Mucosa of rectum (tissue), 2 donors: ENCODE results near the gene ZMAT5.
A peak's percentile ranks its signal among the peaks of the same experiment; 100 is the strongest.

Source experiments
- H3K27ac ChIP-seq, 2 donors: one replicate each; pipeline ENCODE4 v1.7.0; 2013; ENCODE audit warnings: inconsistent platforms in 2 of 2, low read depth in 2 of 2, low read length in 2 of 2
- H3K27me3 ChIP-seq, 2 donors: one replicate each; pipeline ENCODE4 v1.7.0; 2013; ENCODE audit warnings: low read length in 2 of 2; ENCODE audit not compliant: control insufficient read depth in 2 of 2, insufficient read depth in 2 of 2
- H3K36me3 ChIP-seq, 2 donors: one replicate each; pipeline ENCODE4 v1.7.0; 2013; ENCODE audit warnings: low read length in 2 of 2; ENCODE audit not compliant: control insufficient read depth in 2 of 2, insufficient read depth in 2 of 2
- H3K4me1 ChIP-seq, 2 donors: one replicate each; pipeline ENCODE4 v1.7.0; 2013; ENCODE audit warnings: low read length in 2 of 2, mild to moderate bottlenecking in 1 of 2; ENCODE audit not compliant: control insufficient read depth in 2 of 2, insufficient read depth in 2 of 2
- H3K4me3 ChIP-seq, 2 donors: one replicate each; pipeline ENCODE4 v1.7.0; 2013; ENCODE audit warnings: low read length in 2 of 2
- H3K9ac ChIP-seq, 2 donors: one replicate each; pipeline ENCODE4 v1.7.0; 2013; ENCODE audit warnings: low read length in 2 of 2, low read depth in 1 of 2, mild to moderate bottlenecking in 1 of 2
- H3K9me3 ChIP-seq, 2 donors: one replicate each; pipeline ENCODE4 v1.7.0; 2013; ENCODE audit warnings: low read length in 2 of 2; ENCODE audit not compliant: control insufficient read depth in 2 of 2
- donor health status: healthy.
- donor health status: Normal muscosa, but diverticular disease.

Gene ZMAT5

DNA sequence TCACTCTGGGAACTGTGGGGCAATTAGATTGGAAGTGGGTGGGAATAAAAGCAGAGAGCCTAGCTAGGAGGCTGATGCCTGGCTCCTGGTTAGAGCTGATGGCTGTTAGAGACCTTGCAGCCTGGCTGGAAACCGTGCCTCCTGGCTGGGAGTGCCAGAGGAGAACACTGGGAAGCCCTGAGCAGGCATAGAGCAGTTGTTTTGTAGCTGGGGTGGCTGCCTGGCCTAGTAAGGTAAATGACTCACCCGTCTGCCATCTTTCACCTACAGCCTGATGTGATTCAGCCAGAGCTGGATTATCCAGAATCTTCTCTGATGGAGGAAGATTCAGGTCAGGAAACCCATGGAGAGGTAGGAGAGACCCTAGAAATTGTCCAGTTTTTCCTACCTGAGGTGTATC, 6.4 kb upstream of the ZMAT5 start:
- H3K36me3 ChIP-seq, result peaks cover 14 to 22% of the 10 kb centered on the region in 2 donors
- H3K27ac ChIP-seq, result no peak overlapping the region
- no peak overlapping the region for H3K9ac ChIP-seq
- no peaks in the 10 kb centered on the region for H3K9me3 ChIP-seq
- no peaks in the 10 kb centered on the region for H3K27me3 ChIP-seq
- peaks cover 2 to 6% of the 10 kb centered on the region in 2 donors for H3K4me1 ChIP-seq
- no peak overlapping the region for H3K4me3 ChIP-seq

DNA sequence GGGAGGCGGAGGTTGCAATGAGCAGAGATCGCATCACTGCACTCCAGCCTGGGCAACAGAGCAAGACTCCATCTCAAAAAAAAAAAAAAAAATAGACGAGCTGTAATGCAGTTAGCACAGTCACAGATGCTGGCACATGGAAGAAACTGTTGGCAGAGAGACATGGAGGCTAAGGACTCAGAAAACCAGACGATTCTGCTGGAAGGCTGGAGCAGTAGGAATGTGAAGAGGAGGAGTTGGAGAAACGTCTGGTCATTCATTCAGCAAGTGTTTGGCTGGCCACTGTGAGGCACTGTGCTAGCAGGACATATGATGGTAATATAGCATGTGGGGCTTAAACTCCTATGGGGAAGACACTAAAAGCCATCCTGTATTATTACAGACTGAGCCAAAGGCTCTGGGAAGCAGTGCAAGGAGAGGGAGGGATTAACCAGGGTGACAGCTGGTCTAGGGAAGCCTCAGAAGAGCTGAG, 5.4 kb upstream of the ZMAT5 start:
- no peak overlapping the region for H3K9ac ChIP-seq
- H3K36me3 ChIP-seq, result peaks cover 14 to 22% of the 10 kb centered on the region in 2 donors
- H3K27me3 ChIP-seq, result no peaks in the 10 kb centered on the region
- peaks cover 4 to 10% of the 10 kb centered on the region in 2 donors for H3K4me1 ChIP-seq
- no peak overlapping the region for H3K4me3 ChIP-seq
- H3K9me3 ChIP-seq, result no peaks in the 10 kb centered on the region
- H3K27ac ChIP-seq, result no peak overlapping the region

DNA sequence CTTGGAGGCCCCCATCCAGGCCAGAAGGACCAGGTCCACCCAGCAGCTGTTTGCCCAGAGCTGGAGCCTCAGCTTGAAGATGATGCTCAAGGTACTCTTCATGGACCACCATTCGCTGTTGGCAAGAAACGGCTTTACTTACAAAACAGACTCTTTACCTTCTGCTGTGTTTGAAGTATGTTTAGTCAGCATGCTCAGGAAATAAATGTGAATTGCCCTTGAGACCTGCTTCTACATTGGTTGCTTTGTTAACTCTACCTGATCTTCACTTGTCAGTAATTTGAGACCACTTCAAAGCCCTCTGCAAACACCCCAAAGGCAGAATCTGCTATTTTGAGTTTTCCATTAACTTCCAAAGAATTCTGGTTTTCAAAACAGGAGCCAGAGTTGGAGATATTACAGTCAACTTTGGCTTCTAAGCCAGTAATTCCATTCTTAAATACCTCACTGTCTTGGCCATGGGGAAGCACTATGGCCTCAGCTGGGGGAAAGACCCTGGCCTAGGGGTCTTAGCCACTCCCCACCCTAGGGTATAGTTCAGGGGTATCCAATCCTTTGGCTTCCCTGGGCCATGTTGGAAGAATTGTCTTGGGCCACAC, 3.0 kb upstream of the ZMAT5 start:
- Histone ChIP-seq H3K27ac (no peak overlapping the region), H3K36me3 (peaks cover 14 to 22% of the 10 kb centered on the region in 2 donors), H3K9ac (no peak overlapping the region), H3K27me3 (no peaks in the 10 kb centered on the region), H3K4me3 (no peak overlapping the region), H3K4me1 (peaks cover 12 to 18% of the 10 kb centered on the region in 2 donors), H3K9me3 (no peaks in the 10 kb centered on the region)

DNA sequence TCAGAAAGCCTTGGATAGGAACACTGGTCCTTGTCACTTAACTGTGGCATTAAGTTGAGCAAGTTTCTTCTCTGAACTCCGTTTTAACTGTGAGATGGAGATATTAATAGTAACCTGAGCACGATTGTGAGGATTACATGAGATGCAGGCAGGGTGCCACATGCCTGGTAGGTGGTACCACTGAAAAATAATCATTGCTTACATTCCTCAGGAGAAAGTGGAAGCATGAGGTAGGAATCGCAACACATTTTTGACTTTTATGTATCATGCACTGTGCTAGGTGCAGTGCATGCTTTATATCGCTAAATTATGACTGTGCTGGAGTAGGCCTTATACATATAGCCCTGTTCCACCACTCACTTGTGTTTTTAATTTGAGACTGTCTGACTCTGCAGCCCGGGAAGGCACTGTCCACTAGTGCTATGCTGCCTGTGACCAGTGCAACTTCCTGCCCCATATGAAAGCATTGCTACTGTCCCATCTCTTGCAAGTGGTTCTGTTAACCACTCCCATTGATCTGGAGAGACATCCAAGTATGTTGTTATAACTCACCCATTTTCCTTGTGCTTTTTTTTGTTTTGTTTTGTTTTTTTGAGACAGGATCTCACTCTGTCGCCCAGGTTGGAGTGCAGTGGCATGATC, 1.4 kb upstream of the ZMAT5 start:
- Histone ChIP-seq H3K4me1 (peaks cover 12 to 18% of the 10 kb centered on the region in 2 donors), H3K4me3 (peak overlapping the region; percentile 88 to 92), H3K9ac (peak overlapping the region; percentile 93 to 96), H3K27ac (peak overlapping the region in 1 of 2 donors; percentile 94), H3K27me3 (no peaks in the 10 kb centered on the region), H3K9me3 (no peaks in the 10 kb centered on the region), H3K36me3 (peaks cover 14 to 22% of the 10 kb centered on the region in 2 donors)

DNA sequence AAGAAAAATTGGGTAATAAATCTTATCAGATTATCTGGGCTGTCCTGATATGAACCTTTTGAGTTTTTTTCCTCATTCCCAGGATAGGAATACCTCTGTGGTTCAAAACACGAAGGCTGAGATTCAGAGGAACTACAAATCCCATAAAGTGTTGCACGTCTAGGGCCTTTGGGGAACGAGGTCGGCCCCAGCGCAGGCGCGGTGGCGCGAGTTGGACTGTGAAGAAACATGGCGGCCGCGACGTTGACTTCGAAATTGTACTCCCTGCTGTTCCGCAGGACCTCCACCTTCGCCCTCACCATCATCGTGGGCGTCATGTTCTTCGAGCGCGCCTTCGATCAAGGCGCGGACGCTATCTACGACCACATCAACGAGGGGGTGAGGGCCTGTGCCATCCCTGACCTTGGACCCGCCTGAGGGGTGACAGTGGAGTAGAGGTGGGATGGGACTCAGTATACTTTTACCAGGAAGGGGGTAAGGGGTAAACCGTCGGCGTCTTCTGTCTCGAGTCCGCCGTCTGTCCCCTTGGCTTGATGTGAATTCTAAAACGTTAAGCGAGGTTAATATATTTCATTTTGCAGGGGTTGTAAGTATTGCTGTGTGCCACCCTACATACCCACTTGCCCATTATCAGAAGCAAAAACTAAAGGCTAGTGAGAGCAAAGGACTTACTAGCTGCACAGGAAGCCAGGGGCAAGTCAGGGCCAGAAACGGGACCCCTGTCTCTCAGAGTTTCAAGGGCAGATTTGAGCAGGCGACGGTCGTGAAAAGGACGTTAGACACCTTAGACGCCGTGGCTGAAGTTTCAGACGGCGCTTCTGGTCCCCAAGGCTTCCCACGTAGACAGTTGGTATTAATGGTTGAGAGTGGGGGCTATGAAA, 604 bp upstream of the ZMAT5 start, which contains the start of gene UQCR10:
TSS of gene UQCR10 (plus strand) at position 199 of the 881 bp plus-strand sequence. CDS start at position 229, 30 bp downstream.
- Histone ChIP-seq H3K4me3 (peak within 1 kb of the TSS; percentile 88 to 92), H3K9me3 (no peaks in the 10 kb centered on the region), H3K9ac (peak within 1 kb of the TSS; percentile 94 to 96), H3K4me1 (peaks cover 12 to 18% of the 10 kb centered on the region in 2 donors), H3K27ac (peak within 1 kb of the TSS; percentile 92 to 94), H3K36me3 (peaks cover 14 to 22% of the 10 kb centered on the region in 2 donors), H3K27me3 (no peaks in the 10 kb centered on the region)

DNA sequence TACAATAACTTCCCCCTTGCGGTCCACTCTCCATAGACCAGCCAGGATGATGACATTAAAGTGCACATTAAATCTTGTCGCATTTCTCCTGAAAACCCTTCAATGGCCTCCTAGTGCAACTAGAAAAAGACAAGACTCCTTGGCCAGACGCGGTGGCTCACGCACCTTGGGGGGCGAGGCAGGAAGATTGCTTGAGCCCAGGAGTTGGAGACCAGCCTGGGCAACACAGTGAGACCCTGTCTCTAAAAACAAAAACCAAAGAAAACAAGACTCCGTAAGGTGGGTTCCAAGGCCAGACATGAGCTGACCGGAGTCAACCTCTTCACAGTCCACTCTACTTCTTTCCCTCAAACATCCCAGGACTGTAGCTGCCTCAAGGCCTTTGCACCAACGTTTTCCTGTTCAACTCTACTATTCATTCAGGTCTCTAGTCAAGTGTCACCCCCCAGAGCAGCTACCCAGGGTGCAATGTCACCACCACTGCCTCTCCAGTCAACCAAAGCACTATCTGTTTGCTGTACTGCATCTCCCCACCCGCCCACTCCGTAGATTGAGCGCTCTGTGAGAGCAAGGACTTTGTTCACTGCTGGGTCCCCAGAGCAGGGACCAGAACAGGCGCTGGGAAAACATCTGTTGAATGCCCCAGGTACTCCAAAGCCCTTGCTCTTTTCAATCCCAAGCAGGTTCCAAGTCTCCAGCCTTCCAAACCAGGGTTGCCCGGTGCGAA, 739 bp downstream of the ZMAT5 start:
- Histone ChIP-seq H3K4me1 (peaks cover 12 to 18% of the 10 kb centered on the region in 2 donors), H3K4me3 (peak overlapping the region; percentile 88 to 92), H3K9me3 (no peaks in the 10 kb centered on the region), H3K27me3 (no peaks in the 10 kb centered on the region), H3K9ac (peak overlapping the region; percentile 94 to 96), H3K27ac (peak overlapping the region; percentile 92 to 94), H3K36me3 (peaks cover 13 to 21% of the 10 kb centered on the region in 2 donors)

DNA sequence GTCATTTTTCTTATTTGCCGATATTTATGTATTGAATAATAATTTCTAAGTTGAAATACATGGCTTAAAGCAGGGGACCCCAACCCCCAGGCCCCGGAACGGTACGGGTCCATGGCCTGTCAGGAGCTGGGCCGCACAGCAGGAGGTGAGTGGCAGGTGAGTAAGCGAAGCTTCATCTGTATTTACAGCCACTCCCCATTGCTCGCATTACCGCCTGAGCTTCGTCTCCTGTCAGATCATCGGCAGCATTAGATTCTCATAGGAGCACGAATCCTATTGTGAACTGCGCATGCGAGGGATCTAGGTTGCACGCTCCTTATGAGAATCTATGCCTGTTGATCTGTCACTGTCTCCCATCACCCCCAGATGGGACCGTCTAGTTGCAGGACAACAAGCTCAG, 4.5 kb downstream of the ZMAT5 start:
- Histone ChIP-seq H3K36me3 (no peaks in the 10 kb centered on the region), H3K27me3 (no peaks in the 10 kb centered on the region)

DNA sequence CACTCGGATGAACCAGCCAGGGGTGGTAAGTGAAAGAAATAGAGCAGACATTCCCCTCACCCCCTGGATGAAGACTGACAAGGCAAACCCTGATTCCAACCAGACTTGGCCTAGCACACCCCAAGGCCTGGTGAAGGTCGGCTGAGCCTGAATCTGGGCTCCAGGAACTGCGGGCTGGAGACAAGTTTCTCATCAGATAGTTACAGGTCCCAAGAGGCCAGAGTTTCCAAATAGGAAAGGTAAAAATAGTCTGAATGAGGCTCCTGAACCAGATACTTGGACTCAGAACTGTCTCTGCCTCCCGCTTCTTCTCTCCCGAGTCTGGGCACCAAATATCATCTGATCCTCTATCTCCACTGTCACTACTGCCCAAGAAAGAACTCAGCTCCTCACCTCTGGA, 7.8 kb downstream of the ZMAT5 start:
- Histone ChIP-seq H3K4me1 (no peaks in the 10 kb centered on the region), H3K4me3 (no peak overlapping the region), H3K9ac (no peak overlapping the region), H3K27ac (no peak overlapping the region), H3K27me3 (no peaks in the 10 kb centered on the region), H3K9me3 (no peaks in the 10 kb centered on the region), H3K36me3 (no peaks in the 10 kb centered on the region)

More for the DNA sequence above, 4.5 kb downstream of the ZMAT5 start:
- no peak overlapping the region for H3K9ac ChIP-seq
- no peaks in the 10 kb centered on the region for H3K9me3 ChIP-seq
- no peak overlapping the region for H3K27ac ChIP-seq
- H3K4me3 ChIP-seq, result no peak overlapping the region
- H3K4me1 ChIP-seq, result peaks cover 8% of the 10 kb centered on the region in 2 donors

DNA sequence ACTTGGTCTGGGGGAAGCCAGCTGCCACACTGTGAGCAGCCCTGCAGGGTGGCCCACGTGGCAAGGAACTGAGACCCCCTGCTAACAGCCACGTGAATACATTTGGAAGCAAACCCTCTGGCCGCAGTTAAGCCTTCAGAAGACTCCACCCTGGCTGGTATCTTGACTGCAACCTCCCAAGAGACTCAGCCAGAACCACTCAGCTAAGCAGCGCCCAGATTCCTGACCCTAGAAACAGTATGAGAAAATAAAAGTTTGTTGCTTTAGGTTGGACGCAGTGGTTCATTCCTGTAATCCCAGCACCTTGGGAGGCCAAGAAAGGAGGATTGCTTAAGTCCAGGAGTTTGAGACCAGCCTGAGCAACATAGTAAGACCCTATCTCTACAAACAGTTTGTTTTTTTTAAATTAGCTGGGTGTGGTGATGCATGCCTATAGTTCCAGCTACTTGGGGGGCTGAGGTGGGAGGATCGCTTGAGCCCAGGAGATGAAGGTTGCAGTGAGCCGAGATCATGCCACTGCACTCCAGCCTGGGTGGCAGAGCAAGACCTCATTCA, 8.7 kb downstream of the ZMAT5 start:
- Histone ChIP-seq H3K4me3 (no peak overlapping the region), H3K4me1 (no peaks in the 10 kb centered on the region), H3K27me3 (no peaks in the 10 kb centered on the region), H3K27ac (no peak overlapping the region), H3K9me3 (no peaks in the 10 kb centered on the region), H3K9ac (no peak overlapping the region), H3K36me3 (no peaks in the 10 kb centered on the region)
